ENCODE data around the gene ZBTB5.
A peak's percentile ranks its signal among the peaks of the same experiment; 100 is the strongest.
"Not testable (repeated sequence)": the region's sequence is repeated elsewhere in the genome, so short reads cannot be mapped to it uniquely, and the experiment has no call there.

The ZBTB5 gene

GRCh38 chr9:37485389-37486255, 20.4 kb upstream of the ZBTB5 start, which contains the start of gene POLR1E:
Gene POLR1E (plus strand): TSS chr9:37485948. CDS start chr9:37486048, 100 bp downstream.
- DNase-seq, result peak; percentile 92

DNA sequence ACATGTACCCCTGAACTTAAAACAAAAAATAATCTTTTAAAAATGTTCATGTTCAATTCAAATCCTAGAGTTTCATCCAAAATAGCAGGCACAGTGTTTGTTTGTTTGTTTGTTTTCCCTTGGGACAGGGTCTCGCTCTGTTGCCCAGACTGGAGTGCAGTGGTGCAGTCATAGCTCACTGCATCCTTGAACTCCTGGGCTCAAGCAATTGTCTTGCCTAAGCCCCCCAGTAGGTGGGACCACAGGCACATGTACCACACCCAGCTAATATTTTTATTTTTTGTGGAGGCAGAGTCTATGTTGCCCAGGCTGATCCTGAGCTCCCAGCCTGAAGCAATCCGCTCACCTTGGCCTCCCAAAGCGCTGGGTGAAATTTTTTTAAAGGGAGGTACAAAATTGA, 15.5 kb upstream of the ZBTB5 start:
- DNase-seq, result no peak

DNA sequence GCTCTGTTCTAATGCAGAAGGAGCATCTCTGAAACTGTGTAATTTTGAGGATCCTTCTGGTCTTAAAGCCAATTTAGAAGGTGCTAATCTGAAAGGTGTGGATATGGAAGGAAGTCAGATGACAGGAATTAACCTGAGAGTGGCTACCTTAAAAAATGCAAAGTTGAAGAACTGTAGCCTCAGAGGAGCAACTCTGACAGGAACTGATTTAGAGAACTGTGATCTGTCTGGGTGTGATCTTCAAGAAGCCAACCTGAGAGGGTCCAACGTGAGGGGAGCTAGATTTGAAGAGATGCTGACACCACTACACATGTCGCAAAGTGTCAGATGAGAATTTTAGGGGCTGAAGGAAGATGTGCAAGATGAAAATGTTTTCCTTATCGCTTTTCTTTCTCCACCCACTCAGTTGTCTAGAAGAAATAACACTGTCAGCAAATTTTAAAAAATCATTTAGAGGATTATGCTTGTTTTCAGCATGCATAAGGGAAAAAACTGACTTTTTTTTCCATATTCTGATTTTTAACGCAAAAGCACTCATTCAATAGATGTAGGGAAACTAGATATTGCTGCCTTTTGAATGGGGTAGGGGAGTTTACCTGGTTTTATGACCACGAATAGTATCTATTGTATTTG, 12.9 kb upstream of the ZBTB5 start:
- not testable (repeated sequence) for DNase-seq

DNA sequence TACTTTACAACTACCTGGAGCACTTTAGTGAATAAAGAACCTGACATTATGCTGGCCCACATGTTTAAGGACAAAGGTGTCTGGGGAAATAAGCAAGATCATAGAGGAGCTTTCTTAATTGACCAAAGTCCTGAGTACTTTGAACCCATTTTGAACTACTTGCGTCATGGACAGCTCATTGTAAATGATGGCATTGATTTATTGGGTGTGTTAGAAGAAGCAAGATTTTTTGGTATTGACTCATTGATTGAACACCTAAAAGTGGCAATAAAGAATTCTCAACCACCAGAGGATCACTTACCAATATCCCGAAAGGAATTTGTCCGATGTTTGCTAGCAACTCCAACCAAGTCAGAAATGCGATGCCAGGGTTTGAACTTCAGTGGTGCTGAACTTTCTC, 12.2 kb upstream of the ZBTB5 start:
- peak; percentile 35 for DNase-seq

DNA sequence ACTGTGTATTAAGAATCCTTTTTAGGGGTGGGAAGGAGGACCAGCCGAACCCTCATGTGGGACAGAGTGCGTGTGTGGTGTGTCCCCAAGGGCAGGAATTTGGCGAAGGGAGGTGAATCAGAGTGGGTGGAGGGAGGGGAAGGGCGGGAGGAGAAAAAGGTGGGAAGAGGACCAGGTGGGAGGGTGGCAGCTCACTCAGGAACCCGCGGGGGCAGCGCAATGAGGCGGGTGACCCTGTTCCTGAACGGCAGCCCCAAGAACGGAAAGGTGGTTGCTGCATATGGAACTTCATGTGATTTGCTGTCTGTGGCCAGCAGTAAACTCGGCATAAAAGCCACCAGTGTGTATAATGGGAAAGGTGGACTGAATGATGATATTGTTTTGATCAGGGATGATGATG, 11.7 kb upstream of the ZBTB5 start:
- no peak for DNase-seq

DNA sequence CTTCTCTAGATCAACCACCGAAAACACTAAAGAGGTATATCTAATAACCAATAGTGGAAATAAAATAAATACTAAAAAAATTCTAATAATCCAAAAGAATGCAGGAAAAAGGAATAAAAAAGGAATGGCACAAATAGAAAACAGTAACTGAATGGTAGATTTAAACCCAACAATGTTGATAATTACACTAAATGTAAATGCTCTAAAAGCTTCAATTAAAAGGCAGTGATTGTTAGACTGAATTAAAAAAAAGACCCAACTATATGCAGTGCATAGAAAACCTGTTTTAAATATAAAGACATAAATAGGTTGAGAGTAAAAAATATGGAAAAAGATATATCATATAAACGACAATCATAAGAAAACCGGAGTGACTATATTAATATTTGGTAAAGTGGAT, 9.2 kb upstream of the ZBTB5 start:
- DNase-seq, result no peak

- not testable (repeated sequence) for DNase-seq
These were observed 8.7 kb upstream of the ZBTB5 start for GRCh38 chr9:37473982-37474381.

- DNase-seq, result peak; percentile 99
These were observed 6.9 kb upstream of the ZBTB5 start for GRCh38 chr9:37471942-37472684.

DNA sequence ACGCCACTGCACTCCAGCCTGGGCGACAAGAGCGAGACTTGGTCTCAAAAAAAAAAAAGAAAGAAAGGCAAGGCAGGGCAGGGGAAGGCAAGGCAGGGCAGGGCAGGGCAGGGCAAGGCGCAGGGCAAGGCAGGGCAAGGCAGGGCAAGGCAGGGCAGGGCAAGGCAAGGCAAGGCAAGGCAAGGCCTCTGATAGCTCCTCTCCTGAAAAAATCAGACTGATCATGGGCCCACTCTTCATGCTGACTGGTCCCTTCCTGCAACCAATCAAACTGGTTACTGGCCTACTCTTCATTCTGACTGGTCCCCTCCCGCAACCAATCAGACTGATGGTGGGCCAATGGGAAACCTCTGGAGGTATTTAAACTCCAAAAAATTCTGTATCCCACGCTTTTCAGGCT, 3.4 kb upstream of the ZBTB5 start:
- no peak for DNase-seq

DNA sequence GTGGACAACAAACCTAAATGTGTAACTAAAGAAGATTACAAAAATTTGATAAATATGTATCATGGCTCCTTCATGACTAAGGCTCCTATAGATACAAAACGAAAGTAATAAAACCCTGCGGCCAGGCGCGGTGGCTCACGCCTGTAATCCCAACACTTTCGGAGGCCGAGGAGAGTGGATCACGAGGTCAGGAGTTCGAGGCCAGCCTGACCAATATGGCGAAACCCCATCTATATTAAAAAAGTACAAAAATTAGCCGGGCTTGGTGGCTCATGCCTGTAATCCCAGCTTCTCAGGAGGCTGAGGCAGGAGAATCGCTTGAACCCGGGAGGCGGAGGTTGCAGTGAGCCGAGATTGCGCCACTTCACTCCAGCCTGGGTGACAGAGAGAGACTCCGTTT, 2.3 kb upstream of the ZBTB5 start:
- DNase-seq, result not testable (repeated sequence)

DNA sequence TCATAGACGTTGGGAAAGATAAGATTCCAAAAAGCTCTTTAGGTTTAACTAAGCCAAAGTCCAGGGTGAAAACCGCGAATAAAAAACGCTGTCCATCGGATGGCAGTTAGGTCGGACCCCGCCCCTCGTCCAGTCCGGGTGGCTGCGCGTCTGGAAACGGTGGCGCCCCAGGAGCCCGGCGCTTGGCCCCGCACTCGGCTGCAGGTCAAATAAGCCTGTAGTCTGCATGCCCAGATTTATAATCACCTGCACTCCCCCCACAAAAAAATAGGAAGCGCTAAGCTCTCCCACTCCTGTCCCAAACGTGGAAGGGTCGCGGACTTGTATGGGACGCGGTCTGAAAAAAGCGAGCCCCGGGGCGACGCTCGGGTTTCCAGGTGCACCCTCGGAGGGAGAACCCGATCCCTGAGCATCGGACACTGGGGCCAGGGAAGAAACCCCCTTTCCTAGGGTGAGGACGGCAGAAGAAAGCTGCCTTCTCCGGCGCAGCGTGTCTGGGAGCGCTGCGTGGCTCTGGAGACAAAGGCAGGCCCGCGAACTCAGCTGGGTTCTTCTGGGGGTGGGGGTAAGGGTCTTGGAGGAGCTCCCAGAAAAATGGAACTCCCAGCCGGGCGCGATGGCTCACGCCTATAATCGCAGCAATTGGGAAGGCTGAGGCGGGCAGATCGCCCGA, 923 bp upstream of the ZBTB5 start:
- peak; percentile 89 for DNase-seq

GRCh38 chr9:37464426-37465248, 613 bp downstream of the ZBTB5 start:
- peak; percentile 64 for DNase-seq

DNA sequence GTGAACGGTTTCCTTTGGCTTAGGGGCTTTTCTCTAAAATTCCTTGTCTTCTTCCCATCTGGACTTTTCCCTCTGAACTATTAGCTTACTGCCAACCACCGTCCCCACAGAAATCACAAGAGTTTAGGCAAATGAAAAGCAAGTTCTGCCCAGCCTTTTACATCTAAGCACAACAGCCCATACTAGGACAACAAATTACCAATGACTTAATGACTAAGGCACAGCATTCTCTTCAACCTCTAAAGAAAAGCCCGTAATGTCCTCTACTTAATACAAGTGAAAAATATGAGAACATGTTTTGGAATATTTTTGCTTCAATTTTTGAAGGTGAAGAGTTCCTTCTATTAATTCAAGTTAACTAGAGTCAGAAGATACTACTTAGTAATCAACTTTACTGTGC, 1.2 kb downstream of the ZBTB5 start:
- DNase-seq, result no peak

GRCh38 chr9:37456817-37457216, 8.4 kb downstream of the ZBTB5 start:
- DNase-seq, result no peak

GRCh38 chr9:37455884-37456647, 9.2 kb downstream of the ZBTB5 start:
- DNase-seq, result no peak

DNA sequence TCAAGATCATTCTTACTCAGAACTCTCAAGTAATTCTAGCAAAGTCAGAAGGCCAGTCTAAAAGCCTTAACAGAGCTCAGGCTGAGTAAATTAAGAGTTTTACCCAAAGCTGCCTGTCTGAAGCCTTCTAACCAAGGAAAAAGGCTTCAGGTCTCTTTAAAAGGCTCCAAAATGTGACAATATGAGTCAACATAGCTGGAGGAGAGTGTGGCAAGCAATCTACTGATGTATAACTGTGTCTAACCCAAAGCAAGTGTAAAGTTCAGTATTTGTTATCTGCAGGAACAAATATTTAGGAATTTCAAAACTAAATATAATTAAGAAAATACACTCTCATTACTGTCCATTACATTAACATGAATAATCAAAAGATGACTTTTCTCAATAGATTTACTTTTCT, 11.0 kb downstream of the ZBTB5 start:
- DNase-seq, result no peak

DNA sequence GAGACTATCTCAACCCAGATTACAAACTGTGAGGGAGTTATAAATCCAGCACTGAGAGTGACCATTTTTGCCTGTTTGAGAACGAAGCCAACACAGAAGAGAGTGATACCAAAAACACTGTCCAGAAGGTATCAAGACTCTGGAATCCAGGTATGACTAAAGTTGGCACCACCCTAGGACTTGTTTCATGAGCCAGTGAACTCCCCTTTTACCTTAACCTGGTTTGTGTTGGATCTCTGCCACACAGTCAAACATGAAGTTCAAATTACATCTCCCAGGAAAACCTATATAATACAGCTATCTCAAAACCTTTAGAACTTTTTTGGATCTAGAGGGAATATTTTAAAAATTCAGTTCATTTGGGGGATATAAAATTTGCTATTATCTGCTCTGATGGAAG, 11.4 kb downstream of the ZBTB5 start:
- no peak for DNase-seq

DNA sequence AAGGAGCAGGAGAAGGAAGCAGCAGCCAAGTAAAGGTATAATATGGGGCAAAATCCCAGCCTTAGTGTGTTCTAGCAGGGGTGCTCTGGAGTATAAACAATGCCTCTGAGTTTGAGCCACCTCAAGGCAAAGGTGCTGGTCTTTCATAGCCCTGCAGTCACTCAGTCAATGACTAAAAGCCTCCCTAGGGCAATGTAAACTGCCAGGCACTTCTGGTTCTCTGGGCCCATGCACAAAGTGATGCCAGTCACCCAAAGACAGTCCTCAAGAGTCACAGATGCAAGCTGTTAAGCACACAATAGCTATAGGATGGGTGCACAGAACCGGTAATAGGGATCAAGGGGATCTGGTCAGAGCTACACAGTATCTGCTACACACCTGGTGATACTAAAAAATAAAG, 12.6 kb downstream of the ZBTB5 start:
- no peak for DNase-seq

- DNase-seq, result no peak
These were observed 13.6 kb downstream of the ZBTB5 start for GRCh38 chr9:37451628-37452027.

DNA sequence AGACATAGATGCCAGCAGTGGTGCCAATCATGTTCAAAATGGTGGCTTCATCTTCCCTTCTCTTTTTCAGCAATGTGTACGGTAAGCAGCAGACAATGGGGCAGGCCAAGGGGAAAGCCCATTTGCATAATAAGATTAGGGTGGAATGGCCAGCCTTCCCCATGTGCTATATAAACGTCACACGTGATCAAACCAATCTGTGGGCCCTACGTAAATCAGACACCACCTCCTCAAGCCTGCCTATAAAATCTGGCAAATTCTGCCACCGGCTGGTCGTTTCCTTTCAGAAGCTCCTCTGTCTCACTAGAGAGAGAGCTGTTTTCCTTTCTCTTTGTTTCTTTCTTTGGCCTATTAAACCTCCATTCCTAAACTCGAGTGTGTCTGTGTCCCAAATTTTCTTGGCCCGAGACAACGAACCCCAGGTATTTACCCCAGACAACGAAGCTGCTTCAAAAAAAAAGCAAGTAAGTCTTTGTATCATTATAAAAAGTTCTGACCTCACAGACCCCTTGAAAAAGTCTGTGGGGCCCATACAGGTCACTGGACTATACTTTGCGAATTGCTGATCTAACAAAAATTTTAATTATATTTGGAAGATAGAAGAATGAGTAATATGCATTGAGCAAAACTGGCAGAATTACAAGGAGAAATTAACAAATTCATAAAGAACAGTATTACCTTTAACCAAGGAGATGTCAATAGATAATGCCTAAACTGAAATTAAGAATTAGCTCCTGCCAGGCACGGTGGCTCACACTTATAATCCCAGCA, 15.2 kb downstream of the ZBTB5 start:
- no peak for DNase-seq

DNA sequence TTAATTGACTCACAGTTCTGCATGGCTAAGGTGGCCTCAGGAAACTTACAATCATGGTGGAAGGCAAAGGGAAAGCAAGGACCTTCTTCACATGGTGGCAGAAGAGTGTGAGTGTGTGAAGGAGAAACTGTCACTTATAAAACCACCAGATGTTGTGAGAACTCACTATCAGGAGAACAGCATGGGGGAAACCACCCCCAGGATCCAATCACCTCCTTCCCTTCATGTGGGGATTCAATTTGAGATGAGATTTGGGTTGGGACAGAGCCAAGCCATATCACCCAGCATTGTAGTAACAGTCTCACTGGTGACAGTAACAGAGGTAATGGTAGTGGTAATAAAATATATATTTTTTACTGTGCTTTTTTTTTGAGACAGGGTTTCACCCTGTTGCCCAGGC, 18.1 kb downstream of the ZBTB5 start:
- DNase-seq, result no peak
